ENCODE measurements around the gene TLE2.
A peak's percentile ranks its signal among the peaks of the same experiment; 100 is the strongest.
"Not testable (repeated sequence)": the region's sequence is repeated elsewhere in the genome, so short reads cannot be mapped to it uniquely, and the experiment has no call there.

The TLE2 gene

GRCh38 chr19:2981898-2982297, 47.2 kb downstream of the TLE2 start:
- DNase-seq: no peak

GRCh38 chr19:2978772-2979171, 50.3 kb downstream of the TLE2 start:
- no peak for DNase-seq

- DNase-seq: no peak
These were observed 50.8 kb downstream of the TLE2 start for GRCh38 chr19:2978166-2978767.

- DNase-seq: no peak
These were observed 51.3 kb downstream of the TLE2 start for GRCh38 chr19:2977746-2978138.

GRCh38 chr19:2977001-2977745, 51.9 kb downstream of the TLE2 start, which contains the start of gene TLE6:
Gene TLE6, plus strand, starts transcription at chr19:2977564. Its CDS starts 670 bp downstream, at chr19:2978234.
- peak; percentile 92 for DNase-seq

- DNase-seq: no peak
These were observed 52.5 kb downstream of the TLE2 start for GRCh38 chr19:2976609-2977000.

- no peak for DNase-seq
These were observed 54.6 kb downstream of the TLE2 start for GRCh38 chr19:2974342-2975041.

GRCh38 chr19:2973229-2973628, 55.9 kb downstream of the TLE2 start:
- DNase-seq: no peak

GRCh38 chr19:2970201-2970835, 58.8 kb downstream of the TLE2 start:
- no peak for DNase-seq

- no peak for DNase-seq
These were observed 60.0 kb downstream of the TLE2 start for GRCh38 chr19:2969104-2969504.

GRCh38 chr19:2967972-2968371, 61.1 kb downstream of the TLE2 start:
- no peak for DNase-seq

- no peak for DNase-seq
These were observed 64.2 kb downstream of the TLE2 start for GRCh38 chr19:2964874-2965273.

- DNase-seq: not testable (repeated sequence)
These were observed 65.4 kb downstream of the TLE2 start for GRCh38 chr19:2963631-2964030.

GRCh38 chr19:2963122-2963521, 66.0 kb downstream of the TLE2 start:
- DNase-seq: no peak

- peak; percentile 35 for DNase-seq
These were observed 66.9 kb downstream of the TLE2 start for GRCh38 chr19:2962018-2962670.

- DNase-seq: no peak
These were observed 69.0 kb downstream of the TLE2 start for GRCh38 chr19:2960120-2960519.

- no peak for DNase-seq
These were observed 71.9 kb downstream of the TLE2 start for GRCh38 chr19:2957160-2957559.

- no peak for DNase-seq
These were observed 76.1 kb downstream of the TLE2 start for GRCh38 chr19:2952953-2953481.

- DNase-seq: peak; percentile 100
These were observed 78.6 kb downstream of the TLE2 start for GRCh38 chr19:2950286-2951124.

GRCh38 chr19:2949939-2950285, 79.2 kb downstream of the TLE2 start:
- DNase-seq: no peak
